KBM-7 (cell line): ENCODE results near the gene FAM163B.

Experiments used
- DNase-seq: peaks from one replicate; pipeline ENCODE4 v3.0.0-alpha.2; 2015
- in situ Hi-C: fragments of 300-500 bp; cut with MboI; formaldehyde crosslinking; loops from 2 replicates; pipeline ENCODE4 v1.14.3; 2020; ENCODE audit warnings: low sequenced_read_pairs, low pct_unique_long_range_greater_than_20kb, mixed read lengths

Gene FAM163B

DNA sequence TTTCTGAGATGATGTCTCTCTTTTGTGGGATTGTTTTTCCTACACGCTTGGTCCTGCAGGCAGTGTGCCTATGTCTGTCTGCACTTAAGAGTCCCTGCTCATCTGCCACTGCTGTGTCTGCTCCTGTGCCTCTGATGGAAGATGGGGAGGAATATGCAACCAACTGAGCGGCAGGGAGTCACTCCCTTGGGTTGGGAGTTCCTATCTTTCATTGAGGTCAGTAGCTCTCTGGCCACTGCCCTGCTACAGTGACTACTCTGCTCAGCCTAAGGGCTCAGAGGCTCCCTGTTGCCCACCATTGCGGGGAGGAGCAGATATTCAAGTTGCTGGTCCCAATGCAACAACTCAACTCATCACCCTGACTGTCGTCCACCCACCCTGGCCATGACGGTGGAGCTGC, 13.4 kb upstream of the FAM163B start:
- in situ Hi-C loops, result no loop called here
- no peak for DNase-seq

DNA sequence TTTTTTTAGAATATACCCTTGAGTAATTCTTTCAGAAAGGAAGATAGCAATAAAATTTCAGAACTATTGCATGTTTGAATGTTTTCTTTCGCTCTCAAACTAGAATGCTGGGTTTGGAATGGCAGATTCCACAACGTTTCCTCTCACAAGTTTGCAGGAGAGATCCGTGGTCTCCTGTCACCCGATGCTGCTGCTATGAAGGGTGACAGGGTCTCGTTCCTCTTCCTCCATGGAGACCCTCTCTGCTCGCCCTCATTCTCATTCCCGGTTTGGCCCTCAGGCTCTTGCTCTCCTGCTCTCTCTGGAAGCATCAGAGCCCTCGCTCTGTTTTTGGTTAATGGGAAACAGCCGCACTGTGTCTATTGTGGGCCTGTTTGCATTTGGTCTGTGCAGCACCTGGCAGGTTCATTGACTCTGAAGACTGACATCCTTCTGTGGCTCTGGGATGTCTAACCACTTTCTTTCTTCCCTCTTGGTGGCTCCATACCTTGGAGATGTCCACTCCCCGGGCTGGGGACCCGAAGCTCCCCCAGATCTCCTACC, 12.6 kb upstream of the FAM163B start:
- DNase-seq, result no peak
- in situ Hi-C loops, result no loop called here

DNA sequence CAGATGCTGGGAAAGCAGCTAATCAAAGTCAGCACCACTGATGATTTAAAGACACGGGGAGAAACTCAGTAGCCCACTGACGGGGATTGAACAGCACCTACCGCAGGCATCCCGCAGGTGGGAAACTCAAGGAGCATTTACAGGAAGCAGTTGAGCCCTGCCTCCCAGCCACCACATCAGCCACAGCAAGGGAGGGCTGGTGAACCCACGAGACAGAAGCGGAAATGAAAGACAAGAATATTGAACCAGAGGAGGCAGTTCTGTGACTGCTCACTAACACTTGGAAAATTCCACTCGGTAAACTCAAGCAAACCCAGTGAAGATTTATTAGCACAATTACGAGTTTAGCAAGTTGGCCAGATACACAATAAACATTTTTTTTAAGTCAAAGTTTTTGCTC, 10.6 kb upstream of the FAM163B start:
- peak; percentile 49 for DNase-seq
- in situ Hi-C loops, result no loop called here

DNA sequence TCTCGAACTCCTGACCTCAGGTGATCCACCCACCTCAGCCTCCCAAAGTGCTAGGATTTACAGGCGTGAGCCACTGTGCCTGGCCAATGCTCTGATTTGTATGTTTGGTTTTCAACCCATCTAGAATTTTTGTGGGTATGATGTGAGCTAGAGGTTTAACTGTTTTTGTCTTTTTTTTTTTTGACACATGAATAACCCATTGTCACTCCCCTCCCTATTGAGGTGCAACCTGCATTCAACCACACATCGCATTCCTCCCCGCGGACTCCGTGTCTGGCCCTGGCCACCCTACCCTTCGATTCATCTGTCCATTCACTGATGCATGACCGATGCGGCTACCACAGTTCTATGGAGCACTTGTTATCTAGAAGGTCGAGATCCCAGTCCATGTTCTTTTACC, 9.5 kb upstream of the FAM163B start:
- in situ Hi-C loops, result no loop called here
- no peak for DNase-seq

DNA sequence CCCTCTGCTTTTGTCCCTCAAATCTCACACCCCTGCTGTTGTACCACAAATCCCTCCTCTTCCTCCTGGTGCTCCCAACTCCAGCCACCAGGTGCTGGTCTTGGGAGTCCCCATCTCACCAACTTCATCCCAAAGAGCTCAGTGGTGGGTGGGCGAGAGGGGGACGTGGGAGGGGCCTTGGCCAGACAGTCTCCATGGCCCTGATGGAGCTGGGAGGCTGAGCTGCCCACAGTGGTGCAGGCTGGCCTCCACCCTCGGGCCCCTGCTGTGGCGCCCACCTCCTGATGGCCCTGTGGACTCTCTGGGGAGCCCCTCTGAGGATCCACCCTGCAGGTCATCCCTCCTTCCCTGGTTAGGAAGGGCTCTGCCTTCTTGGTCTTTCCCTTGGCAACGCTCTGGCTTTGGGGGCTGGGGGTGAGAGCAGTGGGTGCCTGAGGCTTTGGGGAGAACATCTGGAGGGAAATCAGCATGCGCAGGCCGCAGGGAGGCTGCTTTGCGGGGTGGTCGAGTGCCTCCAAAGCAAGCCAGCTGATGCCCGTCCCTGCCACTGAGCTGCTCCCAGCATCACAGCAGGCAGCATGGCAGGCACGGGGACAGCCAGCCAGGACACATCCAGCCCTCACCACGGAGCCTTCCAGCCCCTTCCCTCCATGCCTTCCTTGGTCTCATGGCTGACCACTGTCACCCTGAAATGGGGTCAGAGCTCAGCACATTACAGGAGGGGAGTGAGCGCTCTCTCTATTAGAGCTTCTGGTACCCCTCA, 7.6 kb upstream of the FAM163B start:
- in situ Hi-C loops, result no loop called here
- no peak for DNase-seq

DNA sequence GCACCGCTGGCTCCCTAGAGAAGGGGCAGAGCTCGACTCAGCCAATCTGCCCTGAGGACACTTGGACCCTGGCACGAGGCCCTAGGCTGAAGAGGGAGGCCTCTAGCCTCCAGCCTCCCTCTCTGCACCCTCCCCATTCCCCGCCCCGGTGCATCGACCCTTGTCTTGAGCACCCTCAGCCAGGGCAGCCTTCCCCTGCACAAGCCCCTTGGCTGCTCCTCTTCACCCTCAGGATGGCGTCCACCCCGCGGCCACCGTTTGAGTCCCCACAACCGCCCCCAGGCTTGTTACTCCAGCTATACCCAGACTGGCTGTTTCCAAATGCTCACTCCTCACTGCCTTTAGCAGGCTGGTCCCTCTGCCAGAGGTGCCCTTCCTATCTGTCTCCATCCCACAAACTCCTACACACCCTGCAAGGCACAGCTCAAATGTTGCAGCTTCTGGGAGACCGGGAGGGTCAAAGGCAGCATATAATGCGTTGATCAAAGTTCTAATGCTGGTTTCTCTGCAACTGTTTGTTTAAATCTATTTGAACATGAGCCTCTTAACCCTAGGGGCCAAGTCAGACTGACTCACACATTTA, 6.5 kb upstream of the FAM163B start:
- DNase-seq, result no peak
- in situ Hi-C loops, result no loop called here

DNA sequence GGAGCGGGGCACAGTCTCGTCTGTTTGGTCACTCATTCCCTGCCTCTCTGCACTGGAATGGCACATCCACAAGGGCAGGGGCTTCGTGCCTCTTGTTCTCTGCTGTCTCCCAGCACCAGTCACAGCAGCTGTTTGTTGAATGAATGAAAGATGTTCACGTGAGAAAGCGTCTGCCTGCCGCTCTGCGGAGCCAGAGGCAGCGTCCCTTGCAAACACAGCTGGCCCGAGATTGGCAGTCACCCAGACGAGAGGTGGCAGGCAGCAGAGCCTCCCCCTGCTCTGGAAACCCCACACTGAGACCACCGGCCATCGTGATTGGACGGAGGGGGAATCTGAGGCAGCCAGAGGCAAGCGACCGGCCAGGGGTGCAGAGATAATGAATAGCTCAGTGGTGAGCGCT, 6.0 kb upstream of the FAM163B start:
- DNase-seq, result no peak
- in situ Hi-C loops, result no loop called here

DNA sequence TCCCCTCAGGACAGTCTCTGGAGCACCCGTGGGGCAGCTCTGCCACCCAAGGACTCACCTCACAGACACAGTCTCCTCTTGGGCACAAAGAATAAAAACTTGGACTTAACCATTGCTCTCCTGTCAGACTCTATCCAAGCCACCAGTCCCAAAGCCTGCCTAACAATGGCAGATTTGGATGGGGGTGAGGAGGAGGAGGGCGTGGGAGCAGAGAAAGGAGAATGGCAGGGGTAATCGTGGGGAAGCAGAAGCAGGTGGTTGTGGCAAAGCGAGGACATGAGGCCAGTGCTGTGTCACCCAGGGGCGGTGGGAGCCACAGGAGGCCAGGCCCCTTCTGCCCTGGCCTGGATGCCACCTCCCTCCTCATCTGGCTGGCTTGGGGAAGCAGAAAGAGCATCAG, 5.5 kb upstream of the FAM163B start:
- DNase-seq, result no peak
- in situ Hi-C loops, result no loop called here

DNA sequence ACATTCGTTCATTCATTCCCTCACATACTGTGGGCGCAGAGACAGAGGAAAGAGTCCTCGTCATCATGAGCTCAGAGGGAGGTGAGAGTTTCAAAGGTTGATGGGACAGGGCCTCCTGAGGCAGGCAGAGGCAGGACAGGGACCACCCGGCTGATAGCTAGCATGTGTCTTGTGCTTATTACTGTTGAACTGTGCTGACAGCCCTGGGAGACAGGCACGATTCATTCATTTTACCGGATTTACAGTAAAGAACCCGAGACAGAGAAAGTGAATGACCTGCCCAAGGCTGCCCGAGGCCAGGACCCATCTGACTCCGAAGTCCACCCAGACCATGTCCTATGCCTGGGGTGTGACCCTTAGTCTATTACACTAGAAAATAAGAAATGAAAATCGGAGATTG, 4.9 kb upstream of the FAM163B start:
- in situ Hi-C loops, result no loop called here
- DNase-seq, result no peak

DNA sequence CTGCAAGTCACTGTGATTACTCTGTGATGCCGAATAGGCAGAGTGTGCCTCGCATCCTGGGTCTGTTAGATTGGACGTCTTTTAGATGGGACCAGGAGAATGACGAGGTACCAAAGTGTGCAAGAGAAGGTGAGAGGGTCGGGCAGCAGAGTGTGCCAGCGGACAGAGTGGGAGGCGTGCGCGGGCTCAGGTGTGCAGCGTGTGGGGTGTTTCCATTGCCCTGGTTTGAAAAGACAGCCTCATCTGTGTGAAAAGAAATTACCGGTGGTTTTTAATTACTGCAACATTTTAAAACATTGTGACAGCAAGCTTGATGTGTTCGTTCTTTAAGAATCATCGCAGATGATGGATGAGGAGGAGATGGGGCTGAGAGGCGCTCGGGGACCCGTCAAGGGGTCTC, 4.2 kb upstream of the FAM163B start:
- in situ Hi-C loops, result no loop called here

DNA sequence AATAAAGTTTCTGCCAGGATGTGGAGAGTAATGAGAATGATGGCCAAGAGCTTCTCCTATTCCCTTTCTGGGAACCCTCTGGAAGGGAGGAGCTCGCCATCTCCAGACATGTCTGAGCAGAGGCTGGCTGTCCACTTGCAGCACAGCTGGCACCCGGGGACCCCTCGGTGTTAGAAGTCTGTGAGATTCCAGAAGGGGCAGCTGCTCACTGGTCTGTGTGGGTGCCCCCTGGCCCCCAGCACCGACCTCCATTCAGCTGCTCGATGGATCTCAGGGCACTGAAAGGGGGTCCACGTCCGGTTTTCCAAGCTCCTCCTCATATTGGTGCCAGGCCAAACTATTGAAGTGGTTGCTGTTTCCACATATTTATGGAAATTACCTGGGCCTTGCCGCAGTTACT, 3.6 kb upstream of the FAM163B start:
- DNase-seq, result no peak
- in situ Hi-C loops, result no loop called here

More for the DNA sequence above, 4.2 kb upstream of the FAM163B start:
- no peak for DNase-seq

DNA sequence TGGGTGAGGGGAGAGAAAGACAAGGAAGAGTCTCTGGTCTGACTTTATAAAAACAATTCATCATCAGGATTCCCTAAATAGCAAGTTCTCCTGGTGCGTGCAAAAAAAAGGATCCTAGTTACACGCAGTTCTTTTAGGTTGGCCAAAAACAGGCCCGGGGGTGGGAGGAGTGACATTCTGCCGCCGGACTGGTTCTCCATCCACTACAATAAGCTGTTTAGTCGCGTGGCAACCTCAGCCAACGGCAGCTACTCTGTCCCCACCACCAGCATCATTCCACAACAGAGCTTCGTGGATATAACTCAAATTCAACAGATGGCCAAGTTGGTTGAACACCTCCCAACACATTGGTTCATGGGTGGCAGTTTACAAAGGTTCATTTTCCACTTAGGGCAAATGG, 2.9 kb upstream of the FAM163B start:
- DNase-seq, result no peak
- in situ Hi-C loops, result no loop called here

DNA sequence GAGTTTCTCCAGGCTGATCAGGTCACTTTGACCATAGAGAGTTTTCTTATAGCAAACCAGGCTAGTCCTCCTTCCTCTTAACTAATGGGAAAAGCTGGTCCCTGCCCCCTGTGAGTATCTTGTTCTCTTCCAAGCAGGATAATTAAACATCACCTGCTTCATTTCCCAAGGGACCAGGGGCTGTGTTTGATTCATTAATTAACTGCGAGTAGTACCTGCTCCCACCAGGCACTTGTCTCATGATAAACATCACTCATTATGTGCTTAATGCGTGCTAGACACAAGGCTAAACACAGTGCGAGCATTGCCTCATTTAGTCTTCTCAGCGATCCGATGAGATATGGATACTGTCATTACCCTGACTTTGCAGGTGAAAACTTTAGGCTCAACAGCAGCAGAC, 1.7 kb upstream of the FAM163B start:
- in situ Hi-C loops, result no loop called here
- DNase-seq, result no peak

DNA sequence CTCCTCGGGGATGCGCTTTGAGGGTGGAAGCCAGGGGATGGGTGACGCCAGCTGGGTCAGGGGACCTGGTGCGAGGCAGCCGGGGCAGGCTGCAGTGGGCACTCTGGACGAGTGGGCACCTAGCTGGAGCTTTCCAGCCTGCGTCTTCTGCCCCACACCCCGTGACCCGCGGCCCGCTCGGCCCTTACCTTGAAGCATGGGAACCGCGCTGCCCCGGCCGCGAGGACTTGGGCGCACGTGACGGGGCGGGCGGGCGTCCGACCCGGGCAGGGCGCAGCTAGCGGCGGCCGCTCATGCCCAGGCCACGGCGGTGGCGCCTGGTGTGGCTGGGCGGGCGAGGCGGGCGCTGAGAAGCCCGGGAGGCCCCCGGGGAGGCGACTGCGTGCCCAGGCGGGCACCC, 300 bp downstream of the FAM163B start:
- no peak for DNase-seq
- in situ Hi-C loops, result no loop called here

DNA sequence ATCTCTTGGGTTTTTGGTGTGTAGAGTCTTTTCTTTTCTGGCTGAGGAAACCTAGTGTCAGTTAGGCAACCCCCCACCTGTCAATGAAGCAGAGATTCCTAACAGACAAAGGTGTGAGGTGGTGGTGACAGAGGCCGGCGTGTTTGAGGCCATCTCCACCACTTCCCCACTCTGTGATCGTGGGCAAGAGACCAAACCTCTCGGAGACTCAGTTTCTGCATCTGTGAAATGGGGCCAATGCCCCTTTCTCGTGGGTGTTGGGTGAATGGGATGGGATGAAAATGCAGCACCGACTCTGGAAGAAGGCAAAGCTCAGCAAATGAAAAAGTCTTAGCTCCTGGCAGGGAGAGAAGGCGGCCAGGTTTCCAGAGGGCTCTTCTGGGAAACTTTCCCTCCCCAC, 807 bp downstream of the FAM163B start:
- in situ Hi-C loops, result no loop called here
- DNase-seq, result no peak

DNA sequence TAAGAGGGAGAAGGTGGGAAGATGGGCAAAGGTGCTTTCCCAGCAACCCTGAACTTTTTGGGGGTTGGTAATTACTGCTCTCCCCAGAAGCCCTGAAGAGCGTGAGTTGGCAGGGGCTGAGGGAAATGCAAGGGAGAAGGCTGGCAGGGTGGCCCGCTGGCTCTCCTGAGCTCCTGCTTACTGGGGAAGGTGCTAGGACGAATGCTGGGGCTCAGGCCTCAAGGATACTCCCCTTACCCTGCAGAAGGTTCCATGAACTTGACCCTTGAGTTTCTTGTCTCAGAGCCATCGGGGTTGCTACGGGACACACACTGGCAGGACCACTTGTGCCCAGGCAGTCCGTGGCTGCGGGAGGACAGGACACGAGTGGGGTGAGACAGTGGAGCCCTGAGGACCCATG, 1.2 kb downstream of the FAM163B start:
- in situ Hi-C loops, result no loop called here
- no peak for DNase-seq

DNA sequence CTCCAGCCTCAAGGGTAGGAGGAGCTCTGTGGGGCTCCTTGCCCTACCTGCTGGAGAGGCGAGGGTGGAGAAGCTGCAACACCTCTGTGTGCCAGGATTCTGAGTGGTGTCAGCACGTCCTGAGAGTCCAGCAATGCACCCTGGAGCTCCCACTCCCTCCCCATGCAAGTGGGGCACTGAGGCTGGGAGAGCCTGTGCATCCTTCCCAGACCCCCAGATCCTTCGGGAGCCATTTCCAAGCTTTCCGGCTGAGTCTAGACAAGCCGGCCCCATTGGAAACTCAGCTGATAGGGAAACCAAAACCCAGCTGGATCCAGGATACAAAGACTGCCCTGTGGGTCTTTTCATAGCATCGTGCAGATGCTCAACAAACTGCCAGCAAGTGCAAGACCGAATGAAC, 1.8 kb downstream of the FAM163B start:
- in situ Hi-C loops, result no loop called here
- no peak for DNase-seq

DNA sequence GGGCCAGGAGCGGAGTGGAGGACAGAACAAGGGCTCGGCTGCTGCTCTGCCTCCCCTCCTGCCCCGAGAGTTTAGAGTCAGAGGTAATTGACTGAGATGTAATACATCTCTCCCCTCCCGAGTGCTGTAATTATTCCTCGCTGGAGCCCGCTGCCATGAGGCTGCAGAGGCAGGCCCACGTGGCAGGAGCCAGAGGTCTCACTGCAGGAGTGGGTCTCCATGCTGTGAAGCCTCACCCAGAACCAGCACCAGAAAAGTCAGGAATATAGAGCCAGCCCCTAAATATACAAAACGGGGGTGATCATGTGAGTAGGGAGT, 2.5 kb downstream of the FAM163B start:
- no peak for DNase-seq
- in situ Hi-C loops, result no loop called here

DNA sequence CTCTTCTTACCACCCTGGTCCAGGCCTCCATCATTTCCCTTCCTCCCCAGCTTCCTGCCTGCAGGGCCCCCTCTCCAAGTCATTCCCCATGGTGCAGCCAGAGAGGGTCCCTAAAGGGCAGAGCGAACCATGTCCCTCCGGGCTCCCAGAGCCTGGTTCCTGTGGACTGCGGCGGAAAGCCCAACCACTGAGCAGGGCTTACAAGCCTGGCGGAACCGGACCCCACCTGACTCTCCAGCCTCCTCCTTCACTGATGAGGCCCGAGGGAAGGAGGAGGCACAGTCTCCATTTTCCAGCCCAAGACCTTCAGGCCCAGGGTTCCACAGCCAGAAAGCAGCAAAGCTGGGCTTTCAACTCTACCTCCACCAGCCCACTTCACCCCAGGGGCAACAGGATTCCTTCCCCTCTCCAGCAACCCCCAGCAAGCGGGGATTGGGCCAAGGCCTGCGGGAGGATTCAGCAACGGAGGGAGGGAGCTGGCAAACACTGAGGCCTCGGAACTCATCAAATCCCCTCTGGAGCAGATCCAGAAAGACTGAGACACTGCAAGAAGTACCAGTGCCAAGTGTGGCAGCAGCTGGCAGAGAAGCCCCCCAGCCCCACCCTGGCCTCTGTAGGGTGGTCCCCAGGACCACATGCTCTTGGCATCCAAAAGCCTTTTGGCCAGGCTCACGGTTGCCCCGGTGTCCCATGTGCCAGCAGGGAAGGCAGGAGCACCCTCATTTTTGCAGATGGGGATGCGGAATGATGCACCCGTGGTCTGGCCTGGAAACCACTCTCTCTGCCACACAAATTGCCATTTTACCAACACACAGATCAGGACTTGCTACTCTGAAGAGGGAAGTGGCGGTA, 3.1 kb downstream of the FAM163B start:
- DNase-seq, result no peak
- in situ Hi-C loops, result no loop called here

DNA sequence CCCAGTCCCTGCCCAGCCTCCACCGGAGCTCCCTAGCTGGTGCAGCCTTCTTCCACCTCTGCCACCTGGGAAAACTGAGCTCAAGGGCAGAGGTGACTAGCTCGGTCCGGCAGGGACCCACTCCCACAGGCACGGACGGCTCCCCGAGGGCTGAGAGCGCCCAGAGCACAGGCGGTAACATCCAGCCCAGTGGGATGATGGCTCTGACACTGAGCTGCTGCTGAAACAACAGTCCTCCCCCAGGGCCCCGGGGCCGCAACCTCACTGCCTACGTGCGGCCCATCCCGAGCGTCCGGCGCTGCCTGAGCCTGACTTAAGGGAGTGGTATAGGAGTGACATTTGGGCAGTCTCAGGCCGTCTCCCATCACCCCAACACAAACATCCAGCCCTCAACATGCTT, 3.7 kb downstream of the FAM163B start:
- in situ Hi-C loops, result no loop called here
- DNase-seq, result no peak
